GM12872 (cell line): ENCODE data around the gene SIM2.

Source experiments
- CTCF ChIP-seq: IDR thresholded peaks from 3 replicates; pipeline ENCODE4 v1.5.1; 2011; ENCODE audit warnings: low read depth, mild to moderate bottlenecking, low read length, moderate library complexity; ENCODE audit not compliant: insufficient read depth

SIM2 gene

GRCh38 chr21:36697851-36698384 lies 997 bp upstream of the SIM2 start:
- no peak for TF ChIP-seq CTCF

GRCh38 chr21:36698385-36698980 lies 432 bp upstream of the SIM2 start:
- no peak for TF ChIP-seq CTCF

- TF ChIP-seq CTCF, result no peak
Observed at GRCh38 chr21:36699546-36700294, 805 bp downstream of the SIM2 start.

- no peak for TF ChIP-seq CTCF
Observed at GRCh38 chr21:36700295-36700970, 1.5 kb downstream of the SIM2 start.

GRCh38 chr21:36700971-36701755 lies 2.2 kb downstream of the SIM2 start:
- no peak for TF ChIP-seq CTCF

GRCh38 chr21:36701756-36702621 lies 3.1 kb downstream of the SIM2 start:
- TF ChIP-seq CTCF, result no peak
